Activated CD8-positive, alpha-beta memory T cell treated with anti-CD3 and anti-CD28 coated beads, Interleukin-2, amount 50 U/mL, for 24 hours (primary cell): ENCODE measurements around the gene ZNF609.

Source experiments
- DNase-seq: peaks from one replicate; pipeline ENCODE4 v3.0.0-alpha.2; 2020; ENCODE audit errors: extremely low read depth

Gene ZNF609

GRCh38 chr15:64695561-64695992 is 235.2 kb downstream of the ZNF609 start:
- DNase-seq: no peak

GRCh38 chr15:64696481-64696880 is 236.1 kb downstream of the ZNF609 start:
- no peak for DNase-seq

DNA sequence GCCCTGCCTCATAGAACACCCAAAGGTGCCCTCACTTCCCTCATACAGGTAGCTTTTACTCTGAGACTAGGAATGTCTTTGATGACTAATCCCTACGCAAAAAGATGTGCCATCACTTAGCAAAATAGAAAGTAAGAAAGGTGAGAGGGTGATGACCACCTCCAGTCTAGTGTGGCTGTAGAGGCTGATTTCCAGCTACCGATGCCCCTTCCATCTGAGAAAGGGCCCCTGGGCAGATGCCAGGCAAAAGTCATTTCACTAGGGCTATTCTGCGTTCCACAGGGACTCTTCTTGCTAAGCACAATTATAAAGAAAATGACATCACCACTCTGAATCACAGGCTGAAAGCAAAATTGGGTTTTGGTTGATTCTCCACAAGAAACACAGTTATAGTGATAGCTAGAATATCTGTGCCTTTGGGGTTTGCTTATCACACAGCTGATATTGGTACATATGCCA is 237.6 kb downstream of the ZNF609 start:
- no peak for DNase-seq

- no peak for DNase-seq
Observed at GRCh38 chr15:64698823-64699222, 238.4 kb downstream of the ZNF609 start.

- no peak for DNase-seq
Observed at GRCh38 chr15:64699751-64700388, 239.5 kb downstream of the ZNF609 start.

DNA sequence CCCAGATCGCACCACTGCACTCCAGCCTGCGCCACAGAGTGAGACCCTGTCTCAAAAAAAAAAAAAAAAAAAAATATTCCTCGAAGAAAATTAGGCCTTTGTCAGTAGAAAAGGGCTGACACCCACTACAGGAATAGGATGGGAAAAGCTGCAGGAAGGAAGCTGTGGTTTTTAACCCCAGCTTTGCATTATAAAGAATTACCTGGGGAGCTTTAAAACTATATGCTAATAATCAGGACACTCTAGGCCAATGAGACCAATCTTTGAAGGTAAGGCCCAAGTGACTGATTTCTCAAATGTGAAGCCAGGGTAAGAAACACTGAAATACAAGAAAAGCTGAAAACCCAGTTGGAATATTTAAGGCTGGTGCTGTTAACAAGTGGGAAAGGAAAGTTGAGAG is 240.7 kb downstream of the ZNF609 start:
- DNase-seq: no peak

- no peak for DNase-seq
Observed at GRCh38 chr15:64701482-64702184, 241.3 kb downstream of the ZNF609 start.

GRCh38 chr15:64702816-64703631 is 242.6 kb downstream of the ZNF609 start:
- DNase-seq: peak; percentile 92

DNA sequence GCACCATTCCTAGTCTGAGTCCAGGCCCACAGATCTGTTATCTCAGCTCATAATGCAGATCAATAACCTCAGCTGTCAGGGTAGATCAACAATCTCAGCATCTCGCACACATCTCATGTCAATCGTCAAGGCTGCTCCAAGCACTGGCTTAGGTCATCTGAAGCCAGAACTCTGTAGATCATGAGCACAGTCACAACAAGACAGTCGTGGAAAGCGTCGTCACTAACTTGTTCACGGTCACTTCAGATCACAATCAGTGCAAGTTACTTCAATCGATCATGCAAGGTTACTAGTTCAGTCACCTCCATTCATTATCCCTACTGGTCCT is 243.2 kb downstream of the ZNF609 start:
- no peak for DNase-seq

DNA sequence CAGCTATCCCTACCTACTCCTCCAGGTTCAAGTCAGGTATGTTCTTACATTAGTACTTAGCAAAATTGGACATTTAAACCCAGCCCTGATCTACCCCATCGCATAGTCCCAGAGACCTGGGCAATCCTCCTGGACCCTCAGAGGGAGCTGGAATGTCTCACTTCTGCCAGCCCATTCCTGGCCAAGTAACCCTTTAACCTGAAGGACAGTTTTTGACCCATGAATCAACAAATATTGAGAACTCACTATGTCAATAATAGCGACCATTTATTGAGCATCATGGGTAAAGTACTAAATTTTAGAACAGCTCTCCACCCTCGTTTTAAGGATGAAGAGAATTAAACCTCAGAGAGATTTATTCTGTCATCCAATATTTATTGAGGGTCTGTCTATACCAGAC is 244.6 kb downstream of the ZNF609 start:
- no peak for DNase-seq

GRCh38 chr15:64706011-64706911 is 245.9 kb downstream of the ZNF609 start:
- no peak for DNase-seq

DNA sequence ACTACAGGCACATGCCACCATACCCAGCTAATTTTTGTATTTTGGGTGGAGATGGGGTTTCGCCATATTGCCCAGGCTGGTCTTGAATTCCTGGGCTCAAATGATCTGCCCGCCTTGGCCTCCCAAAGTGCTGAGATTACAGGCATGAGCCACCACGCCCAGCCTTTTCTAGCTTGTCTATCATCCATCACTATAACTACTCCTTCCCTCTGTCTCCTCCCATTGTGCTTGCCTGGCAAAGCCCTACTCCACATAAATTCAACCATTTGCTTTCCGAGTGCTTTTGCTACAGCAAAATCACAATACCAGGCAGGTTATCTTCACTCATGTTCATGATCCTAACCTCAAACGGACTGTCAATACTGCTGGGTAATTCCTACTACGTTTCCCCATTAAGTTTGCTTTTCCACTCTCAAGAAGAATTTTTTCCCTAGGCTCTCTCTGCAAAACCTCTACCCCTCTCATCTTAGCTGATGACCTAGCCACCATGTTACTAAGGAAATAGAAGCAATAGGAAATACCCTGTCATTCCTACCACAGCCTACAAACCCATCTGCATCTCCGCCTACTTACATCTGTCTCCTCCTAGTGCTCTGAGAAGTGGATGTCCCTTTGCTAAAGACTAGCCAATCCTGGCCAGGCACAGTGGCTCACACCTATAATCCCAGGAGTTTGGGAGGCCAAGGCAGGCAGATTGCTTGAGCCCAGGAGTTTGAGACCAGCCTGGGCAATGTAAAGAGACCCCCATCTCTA is 250.5 kb downstream of the ZNF609 start:
- DNase-seq: no peak

DNA sequence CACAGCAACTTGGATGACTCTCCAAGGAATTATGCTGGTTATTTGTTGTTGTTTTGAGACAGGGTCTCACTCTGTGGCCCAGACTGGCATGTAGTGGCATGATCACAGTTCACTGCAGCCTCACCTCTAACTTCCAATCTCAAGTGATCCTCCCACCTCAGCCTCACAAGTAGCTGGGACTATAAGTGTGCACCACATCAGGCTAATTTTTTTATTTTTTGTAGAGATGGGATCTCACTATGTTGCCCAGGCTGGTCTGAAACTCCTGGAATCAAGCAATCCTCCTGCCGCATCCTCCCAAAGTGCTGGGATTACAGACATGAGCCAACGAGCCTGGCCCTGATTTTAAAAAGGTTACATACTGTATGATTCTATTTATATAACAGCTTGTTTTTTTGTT is 252.0 kb downstream of the ZNF609 start:
- DNase-seq: no peak

DNA sequence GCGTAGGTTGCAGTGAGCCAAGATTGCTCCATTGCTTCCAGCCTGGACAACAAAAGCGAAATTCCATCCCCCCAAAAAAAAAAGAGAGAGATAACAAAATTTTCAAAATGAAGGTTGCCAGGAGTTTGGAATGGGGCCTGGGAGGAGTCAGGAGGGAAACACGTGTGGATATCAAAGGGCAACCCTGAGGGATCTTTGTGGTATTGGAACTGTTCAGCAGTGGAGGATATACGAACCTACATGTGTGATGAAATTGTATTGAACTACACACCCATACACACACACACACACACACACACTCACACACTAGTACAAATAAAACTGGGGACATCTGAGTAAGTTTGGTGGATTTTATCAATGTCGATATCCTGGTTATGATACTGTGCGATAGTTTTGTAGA is 253.2 kb downstream of the ZNF609 start:
- DNase-seq: no peak

DNA sequence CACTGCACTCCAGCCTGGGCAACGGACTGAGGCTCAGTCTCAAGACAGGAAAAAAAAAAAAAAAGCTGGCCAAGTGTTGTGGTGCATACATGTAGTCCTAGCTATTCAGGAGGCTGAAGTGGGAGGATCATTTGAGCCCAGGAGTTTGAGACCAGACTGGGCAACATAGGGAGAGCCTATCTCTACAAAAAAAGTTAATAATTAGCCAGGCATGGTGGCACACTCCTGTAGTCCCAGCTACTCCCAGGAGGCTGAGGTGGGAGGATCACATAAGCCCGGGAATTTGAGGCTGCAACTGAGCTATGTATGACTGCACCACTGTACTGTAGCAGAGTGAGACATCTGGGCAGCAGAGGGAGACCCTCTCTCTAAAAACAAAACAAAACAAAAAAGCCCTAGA is 256.1 kb downstream of the ZNF609 start:
- DNase-seq: no peak

- no peak for DNase-seq
Observed at GRCh38 chr15:64717130-64717529, 256.8 kb downstream of the ZNF609 start.

- DNase-seq: no peak
Observed at GRCh38 chr15:64717735-64718495, 257.5 kb downstream of the ZNF609 start.

DNA sequence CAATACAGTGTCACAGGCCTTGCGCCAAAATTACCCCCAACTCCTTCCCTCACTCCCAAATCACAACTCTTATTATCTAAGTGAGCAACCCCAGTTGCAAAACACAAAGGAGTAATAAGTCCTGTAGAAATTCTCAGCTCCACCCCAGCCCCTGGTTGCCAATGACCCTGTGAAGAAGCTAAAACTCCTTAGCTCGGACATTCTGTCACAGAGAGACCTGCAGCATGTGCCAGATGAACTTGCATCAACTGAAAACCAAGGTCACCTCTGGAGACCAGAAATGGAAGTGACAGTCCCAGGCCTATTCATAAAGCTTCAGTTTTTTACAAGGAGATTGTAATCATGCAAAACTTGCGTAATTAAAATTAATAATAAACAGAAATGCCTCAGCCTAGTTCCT is 259.8 kb downstream of the ZNF609 start:
- DNase-seq: no peak

GRCh38 chr15:64730151-64730550 is 269.8 kb downstream of the ZNF609 start:
- DNase-seq: no peak
